Ammon's horn (tissue), 1 donor: ENCODE measurements around the gene VSIG1.

Experiments used
- DNase-seq: peaks from one replicate; pipeline ENCODE4 v3.0.0-alpha.2; 2016; ENCODE audit warnings: low spot score

The VSIG1 gene

GRCh38 chrX:108044554-108045256, at the start of gene VSIG1:
Gene VSIG1 (plus strand): TSS chrX:108045065. CDS start chrX:108045131, 66 bp downstream.
- DNase-seq, result no peak

- no peak for DNase-seq
These were observed 48.7 kb upstream of the VSIG1 start for GRCh38 chrX:107996124-107996523.

GRCh38 chrX:108000751-108001150, 44.1 kb upstream of the VSIG1 start:
- DNase-seq, result no peak

- no peak for DNase-seq
These were observed 43.5 kb upstream of the VSIG1 start for GRCh38 chrX:108001218-108001814.

- DNase-seq, result no peak
These were observed 26.0 kb upstream of the VSIG1 start for GRCh38 chrX:108018656-108019381.

GRCh38 chrX:108019382-108019875, 25.4 kb upstream of the VSIG1 start:
- DNase-seq, result no peak

GRCh38 chrX:108020631-108021030, 24.2 kb upstream of the VSIG1 start:
- no peak for DNase-seq

- no peak for DNase-seq
These were observed 22.3 kb upstream of the VSIG1 start for GRCh38 chrX:108022491-108023089.

- no peak for DNase-seq
These were observed 19.5 kb upstream of the VSIG1 start for GRCh38 chrX:108025376-108025775.

- no peak for DNase-seq
These were observed 18.8 kb upstream of the VSIG1 start for GRCh38 chrX:108025954-108026600.

- no peak for DNase-seq
These were observed 16.0 kb upstream of the VSIG1 start for GRCh38 chrX:108028854-108029253.

- no peak for DNase-seq
These were observed 14.7 kb upstream of the VSIG1 start for GRCh38 chrX:108029928-108030711.

GRCh38 chrX:108032944-108033343, 11.9 kb upstream of the VSIG1 start:
- DNase-seq, result no peak

GRCh38 chrX:108033890-108034289, 11.0 kb upstream of the VSIG1 start:
- DNase-seq, result no peak

GRCh38 chrX:108034725-108035124, 10.1 kb upstream of the VSIG1 start:
- no peak for DNase-seq

GRCh38 chrX:108036298-108036973, 8.4 kb upstream of the VSIG1 start:
- DNase-seq, result no peak

- DNase-seq, result no peak
These were observed 4.8 kb downstream of the VSIG1 start for GRCh38 chrX:108049649-108050048.

- no peak for DNase-seq
These were observed 8.4 kb downstream of the VSIG1 start for GRCh38 chrX:108053218-108053617.

- no peak for DNase-seq
These were observed 10.7 kb downstream of the VSIG1 start for GRCh38 chrX:108055546-108055945.

- no peak for DNase-seq
These were observed 14.9 kb downstream of the VSIG1 start for GRCh38 chrX:108059801-108060200.

GRCh38 chrX:108064001-108064400, 19.1 kb downstream of the VSIG1 start:
- DNase-seq, result no peak
